ENCODE measurements around the gene TCP1. TPM values are rescaled to one million over a fixed set of nuclear protein-coding genes. Genes with fewer than 3 reads are reported as not detected.
A peak's percentile ranks its signal among the peaks of the same experiment; 100 is the strongest.

Gene TCP1
- total and polyA plus RNA-seq, 2 of the 13 experiments (the other 11 are each of a cell fraction or from before 2014, with no cell fraction given): 116 to 553 TPM

- TF ChIP-seq ZNF281 (CRISPR knock-in tag; IDR thresholded peaks at IDR 0.05; ENCODE audit: borderline replicate concordance): no peak
- no peak for TF ChIP-seq ZNF615 (CRISPR knock-in tag; IDR thresholded peaks at IDR 0.05; ENCODE audit: borderline replicate concordance)
- no peak for TF ChIP-seq BCL3 (CRISPR knock-in tag; IDR thresholded peaks at IDR 0.05)
- no peak for TF ChIP-seq YEATS4 (CRISPR knock-in tag; IDR thresholded peaks at IDR 0.05; ENCODE audit: borderline replicate concordance)
- TF ChIP-seq PAF1 (CRISPR knock-in tag; IDR thresholded peaks at IDR 0.05): no peak
- TF ChIP-seq POGK (CRISPR knock-in tag; conservative IDR thresholded peaks at IDR 0.05): no peak; the same call in 1 of the 2 replicates
- TF ChIP-seq SMARCE1 (IDR thresholded peaks at IDR 0.05; ENCODE audit: borderline replicate concordance): no peak
- TF ChIP-seq USF2 (IDR thresholded peaks at IDR 0.05; ENCODE audit: low read depth, low read length): no peak
- TF ChIP-seq USF2 (CRISPR knock-in tag; IDR thresholded peaks at IDR 0.05; ENCODE audit: borderline replicate concordance): no peak
- no peak for TF ChIP-seq ZNF562 (CRISPR knock-in tag; IDR thresholded peaks at IDR 0.05; ENCODE audit: borderline replicate concordance)
- no peak for TF ChIP-seq FOSL1 (CRISPR knock-in tag; IDR thresholded peaks at IDR 0.05; ENCODE audit: borderline replicate concordance)
- TF ChIP-seq NAIF1 (CRISPR knock-in tag; IDR thresholded peaks at IDR 0.05; ENCODE audit: borderline replicate concordance): no peak
- peak; percentile 32; the same call in 1 of the 2 replicates for TF ChIP-seq CHCHD3 (CRISPR knock-in tag; IDR thresholded peaks at IDR 0.05)
- no peak for TF ChIP-seq ZFP36L2 (CRISPR knock-in tag; IDR thresholded peaks at IDR 0.05)
- no peak for TF ChIP-seq CTCF (CRISPR knock-in tag; IDR thresholded peaks at IDR 0.05)
- no peak for TF ChIP-seq MTERF4 (CRISPR knock-in tag; IDR thresholded peaks at IDR 0.05)
These were observed 537 bp downstream of the TCP1 start (continued) for GRCh38 chr6:159788753-159789376.

All from HepG2 (cell line).